M059J (cell line): Measurements from ENCODE around the gene CFB. TPM values are rescaled to one million over a fixed set of nuclear protein-coding genes. Genes with fewer than 3 reads are reported as not detected.

Experiments used
- DNase-seq: peaks from one replicate; pipeline ENCODE4 v3.0.0-alpha.2; 2012; ENCODE audit warnings: low read depth
- total RNA-seq: library from RNA; depleted of rRNA; stranded (reverse); fragments of >200 nt; shearing (Covaris generic); gene quantifications from 2 replicates; pipeline ENCODE4 v1.2.3, GENCODE V29; 2014

The CFB gene
- total RNA-seq, 1 experiment from 2014 or later, result 7.8 TPM

DNA sequence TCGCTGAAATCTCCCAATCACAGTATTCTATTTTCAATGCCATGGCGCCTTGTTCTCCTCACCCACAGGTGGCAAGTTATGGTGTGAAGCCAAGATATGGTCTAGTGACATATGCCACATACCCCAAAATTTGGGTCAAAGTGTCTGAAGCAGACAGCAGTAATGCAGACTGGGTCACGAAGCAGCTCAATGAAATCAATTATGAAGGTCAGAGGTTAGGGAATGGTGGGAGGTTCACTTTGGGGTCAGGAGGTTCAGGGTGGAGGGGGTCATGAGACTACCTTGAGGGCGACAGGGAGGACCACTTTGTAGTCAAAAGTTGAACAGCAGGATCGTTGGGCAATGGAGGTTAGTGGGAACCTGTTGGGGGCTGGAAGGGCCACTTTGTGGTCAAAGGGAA lies 2.4 kb downstream of the CFB start:
- DNase-seq, result no peak

DNA sequence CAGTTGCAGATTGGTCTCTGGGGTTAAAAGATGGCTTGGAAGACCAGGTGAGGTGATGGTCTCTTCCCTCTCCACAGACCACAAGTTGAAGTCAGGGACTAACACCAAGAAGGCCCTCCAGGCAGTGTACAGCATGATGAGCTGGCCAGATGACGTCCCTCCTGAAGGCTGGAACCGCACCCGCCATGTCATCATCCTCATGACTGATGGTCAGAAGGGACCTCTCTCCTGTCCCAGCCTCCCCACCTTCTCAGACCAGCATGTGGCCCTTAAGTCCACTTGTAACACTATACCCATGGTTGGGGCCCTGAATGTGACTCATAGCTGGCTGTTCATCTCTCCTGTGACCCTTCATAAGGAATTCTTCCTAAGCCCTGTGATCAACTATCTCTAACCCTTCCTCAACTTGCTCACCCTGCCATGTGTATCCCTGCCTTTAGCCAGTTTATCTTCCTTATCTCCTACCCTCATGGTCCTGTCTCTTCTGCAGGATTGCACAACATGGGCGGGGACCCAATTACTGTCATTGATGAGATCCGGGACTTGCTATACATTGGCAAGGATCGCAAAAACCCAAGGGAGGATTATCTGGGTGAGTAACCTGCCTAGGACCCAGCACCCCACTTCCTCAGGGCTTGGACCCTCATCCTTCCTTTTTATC lies 3.0 kb downstream of the CFB start:
- DNase-seq, result peak; percentile 90

DNA sequence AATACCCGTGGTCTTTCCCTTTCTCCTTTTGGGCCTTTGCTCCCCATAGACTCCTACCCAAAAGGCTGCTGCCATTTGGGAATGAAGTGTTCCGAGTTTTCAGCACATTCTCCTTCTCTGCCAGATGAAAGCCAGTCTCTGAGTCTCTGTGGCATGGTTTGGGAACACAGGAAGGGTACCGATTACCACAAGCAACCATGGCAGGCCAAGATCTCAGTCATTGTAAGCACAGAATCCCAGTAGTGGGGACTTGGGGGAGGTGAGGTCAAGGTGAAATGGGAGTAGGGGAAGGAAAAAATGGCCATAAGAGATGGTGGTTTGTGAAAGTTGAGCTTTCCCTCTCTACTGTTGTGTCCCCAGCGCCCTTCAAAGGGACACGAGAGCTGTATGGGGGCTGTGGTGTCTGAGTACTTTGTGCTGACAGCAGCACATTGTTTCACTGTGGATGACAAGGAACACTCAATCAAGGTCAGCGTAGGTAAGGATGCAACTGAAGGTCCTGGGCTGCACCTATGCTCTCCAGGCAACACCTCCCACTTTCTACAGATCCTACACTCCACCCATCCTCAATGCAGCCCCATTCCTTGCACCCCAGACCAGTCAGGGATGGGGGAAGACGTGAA lies 4.1 kb downstream of the CFB start:
- DNase-seq, result no peak

DNA sequence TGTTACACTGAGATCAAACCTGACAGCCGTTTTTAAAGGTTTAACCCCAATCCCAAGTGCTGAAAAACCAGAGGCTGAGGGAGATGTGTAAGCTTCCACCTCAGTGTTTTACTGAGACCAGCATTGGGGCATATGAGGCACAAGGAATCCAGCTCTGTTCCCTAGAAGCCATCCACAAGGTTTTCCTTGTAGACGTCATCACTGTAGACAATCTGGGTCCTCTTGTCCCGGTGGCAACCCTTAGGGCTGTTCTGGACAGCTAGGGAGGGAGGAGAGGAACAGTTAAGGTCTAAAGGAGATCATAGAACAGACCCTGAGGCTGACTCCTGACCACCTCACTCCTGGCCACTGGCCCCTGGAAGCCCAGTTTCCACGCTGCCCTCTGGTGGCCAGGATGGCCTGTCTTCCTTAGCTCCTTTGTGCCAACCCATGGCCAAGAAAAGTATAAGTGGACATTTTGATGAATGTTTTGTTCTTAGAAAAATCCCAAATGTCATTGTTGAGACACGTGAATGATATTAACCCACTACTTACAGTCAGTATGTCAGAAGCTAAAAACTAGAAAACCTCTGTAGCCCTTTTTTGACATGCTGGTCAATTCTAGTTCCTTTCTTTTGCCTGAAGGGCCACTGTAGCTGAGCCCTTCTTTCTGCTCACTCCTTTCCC lies 6.4 kb downstream of the CFB start:
- peak; percentile 74 for DNase-seq

DNA sequence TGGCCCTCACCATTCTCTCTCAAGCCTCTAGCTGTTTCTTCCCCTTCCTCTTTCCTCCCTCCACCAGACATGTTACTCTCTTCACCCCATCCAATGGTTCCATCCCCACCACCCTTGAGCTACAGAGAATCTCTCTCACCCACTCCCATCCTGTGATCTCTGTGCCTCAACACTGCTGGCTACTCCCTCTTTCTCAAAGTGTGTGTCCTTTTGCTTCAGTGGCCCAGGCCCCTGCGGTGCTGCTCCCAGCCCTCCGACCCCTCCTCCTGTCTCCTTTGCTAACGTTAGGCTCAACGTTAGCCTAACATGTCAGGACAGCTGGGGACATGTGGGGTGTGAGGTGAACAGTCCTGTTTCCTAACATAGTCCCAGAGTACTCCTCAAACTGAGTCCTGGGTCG lies 7.0 kb downstream of the CFB start:
- DNase-seq, result no peak

DNA sequence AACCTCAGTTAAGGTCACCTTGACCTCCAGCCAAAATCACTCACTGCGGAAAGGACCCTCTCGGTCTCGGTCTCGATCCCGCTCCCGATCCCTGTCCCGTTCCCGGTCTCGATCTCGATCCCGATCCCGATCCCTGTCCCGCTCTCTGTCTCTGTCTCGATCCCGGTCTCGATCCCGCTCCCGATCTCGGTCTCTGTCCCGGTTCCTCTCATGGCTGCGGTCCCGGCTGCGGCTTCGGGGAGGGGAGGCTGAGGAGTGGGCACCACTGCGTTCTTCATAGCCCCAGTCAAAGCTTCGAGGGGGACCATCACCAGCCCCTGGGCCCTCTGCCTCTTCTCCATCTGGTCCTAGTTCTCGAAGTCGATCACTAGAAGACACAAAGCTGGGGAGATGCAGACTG lies 8.6 kb downstream of the CFB start:
- DNase-seq, result no peak

DNA sequence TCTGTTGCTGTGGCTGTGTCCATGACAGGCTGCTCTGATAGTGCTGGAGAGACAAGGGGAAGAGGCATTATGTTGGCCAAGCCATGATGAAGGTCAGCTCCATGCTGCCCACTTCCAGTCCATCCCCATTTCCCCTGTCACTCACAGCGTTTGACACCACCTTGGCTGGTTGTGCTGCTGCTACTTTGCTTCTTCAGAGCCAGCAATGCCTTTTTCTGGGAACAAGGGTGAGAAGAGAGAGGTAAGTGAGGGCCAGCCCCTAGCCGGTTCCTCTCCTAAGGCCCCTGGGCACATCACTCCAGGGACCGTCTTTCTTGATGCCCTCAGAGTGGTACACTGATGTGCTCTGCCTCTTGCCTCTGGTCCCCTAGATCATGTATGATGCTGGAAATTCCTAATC lies 10.9 kb downstream of the CFB start:
- DNase-seq, result no peak

DNA sequence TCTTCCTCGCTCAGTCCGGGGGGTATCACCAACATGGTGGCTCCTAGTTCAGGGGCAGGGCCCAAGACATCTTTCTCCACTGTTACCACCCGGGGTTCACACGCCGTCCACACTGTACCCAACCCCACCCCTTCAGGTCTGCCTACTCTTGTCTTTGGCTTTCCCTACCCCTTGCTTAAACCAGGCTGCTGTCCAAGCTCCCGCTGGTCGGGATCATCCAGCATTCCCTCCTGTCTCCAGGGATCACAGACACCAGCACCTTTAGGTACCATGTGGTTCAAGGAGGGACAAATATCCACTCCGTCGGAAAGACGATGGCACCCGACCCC lies 12.5 kb downstream of the CFB start:
- DNase-seq, result no peak

DNA sequence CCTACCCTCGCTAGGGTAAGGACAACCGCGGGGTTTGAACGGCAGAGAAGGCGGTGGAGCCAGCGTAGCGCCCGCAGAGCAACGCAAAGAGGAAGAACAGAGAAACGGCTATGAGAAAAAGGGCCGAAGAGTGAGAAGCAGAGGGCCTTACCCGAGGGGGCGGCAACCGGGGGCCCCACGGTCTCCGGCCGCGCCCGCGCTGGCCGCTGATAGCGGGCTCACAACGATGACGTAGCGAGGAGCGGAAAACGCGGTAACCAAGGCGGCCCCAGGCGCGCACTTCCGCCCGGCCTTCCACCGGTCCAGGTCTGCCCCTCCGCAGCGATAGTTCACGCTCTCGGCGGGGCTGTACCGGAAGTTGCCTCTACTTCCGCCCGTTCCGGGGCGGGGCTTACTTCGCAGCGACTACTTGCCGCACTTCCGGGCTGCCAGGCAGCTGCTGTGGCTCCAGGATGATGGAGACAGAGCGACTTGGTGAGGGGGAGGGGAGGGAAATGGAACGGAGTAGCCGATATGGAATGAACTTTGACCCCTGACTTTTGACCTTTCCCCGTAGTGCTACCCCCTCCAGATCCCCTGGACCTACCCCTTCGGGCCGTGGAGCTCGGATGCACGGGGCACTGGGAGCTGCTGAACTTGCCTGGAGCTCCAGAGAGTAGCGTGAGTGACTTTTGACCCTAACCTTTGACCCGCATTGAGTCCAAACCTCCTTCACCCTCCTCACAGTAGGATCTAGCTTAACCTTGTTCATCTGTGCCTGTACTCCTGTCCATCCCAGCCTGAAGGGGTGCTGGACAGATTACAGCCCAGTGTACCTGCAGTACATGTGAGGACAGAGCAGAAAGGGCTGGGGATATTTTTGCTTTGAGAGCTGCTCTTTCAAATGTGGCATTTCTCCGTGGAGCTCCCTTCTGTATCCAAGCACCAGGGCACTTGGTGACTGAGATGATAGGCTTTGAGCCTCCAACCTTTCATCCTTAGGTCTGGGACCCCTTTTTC lies 13.1 kb downstream of the CFB start, which contains the start of the genes NELFE and SKIC2:
Gene NELFE (minus strand): TSS at position 231 of the 999 bp plus-strand sequence. CDS start 525 bp downstream, outside the sequence.
Gene SKIC2 (plus strand): TSS at position 435 of the 999 bp plus-strand sequence. CDS start 18 bp downstream, at position 453.
- DNase-seq, result peak; percentile 99

DNA sequence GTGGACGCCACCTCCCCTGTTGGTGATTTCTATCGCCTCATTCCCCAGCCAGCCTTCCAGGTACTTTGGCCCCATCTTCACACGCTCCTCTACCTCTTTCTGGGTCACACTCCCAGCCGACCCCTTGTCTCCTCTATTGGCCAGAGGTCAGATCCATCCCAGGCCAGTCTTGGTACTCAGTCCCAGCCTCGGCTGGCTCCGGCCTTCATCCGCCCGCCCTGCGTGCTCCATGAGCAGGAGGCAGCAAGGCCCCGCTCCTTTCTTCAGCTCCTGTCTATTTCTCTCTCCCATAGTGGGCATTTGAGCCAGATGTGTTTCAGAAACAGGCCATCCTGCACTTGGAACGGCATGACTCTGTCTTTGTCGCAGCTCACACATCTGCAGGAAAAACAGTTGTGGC lies 15.7 kb downstream of the CFB start:
- no peak for DNase-seq

DNA sequence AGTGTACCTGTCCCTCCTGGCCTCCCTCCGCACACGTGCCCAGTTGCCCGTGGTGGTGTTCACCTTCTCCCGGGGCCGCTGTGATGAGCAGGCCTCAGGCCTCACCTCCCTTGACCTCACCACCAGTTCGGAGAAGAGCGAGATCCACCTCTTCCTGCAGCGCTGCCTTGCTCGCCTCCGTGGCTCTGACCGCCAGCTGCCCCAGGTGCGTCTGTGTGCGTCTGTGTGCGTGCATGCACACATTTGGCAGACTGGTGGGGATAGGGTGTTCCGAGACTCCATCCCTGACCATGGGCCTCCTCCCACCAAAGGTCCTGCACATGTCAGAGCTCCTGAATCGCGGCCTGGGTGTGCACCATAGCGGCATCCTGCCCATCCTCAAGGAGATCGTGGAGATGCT lies 18.0 kb downstream of the CFB start:
- no peak for DNase-seq

DNA sequence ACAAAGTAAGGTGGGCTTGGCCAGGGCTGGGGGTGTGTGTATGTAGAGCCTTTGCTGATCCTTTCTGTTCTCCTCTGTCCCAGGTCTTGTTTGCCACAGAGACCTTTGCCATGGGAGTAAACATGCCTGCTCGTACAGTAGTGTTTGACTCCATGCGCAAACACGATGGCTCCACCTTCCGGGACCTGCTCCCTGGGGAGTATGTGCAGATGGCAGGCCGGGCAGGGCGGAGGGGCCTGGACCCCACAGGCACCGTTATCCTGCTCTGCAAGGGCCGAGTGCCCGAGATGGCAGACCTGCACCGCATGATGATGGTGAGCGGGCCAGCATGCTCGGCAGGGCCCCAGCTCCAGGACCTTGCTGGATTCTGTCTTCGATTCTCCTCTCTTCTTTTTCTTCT lies 19.8 kb downstream of the CFB start:
- no peak for DNase-seq

DNA sequence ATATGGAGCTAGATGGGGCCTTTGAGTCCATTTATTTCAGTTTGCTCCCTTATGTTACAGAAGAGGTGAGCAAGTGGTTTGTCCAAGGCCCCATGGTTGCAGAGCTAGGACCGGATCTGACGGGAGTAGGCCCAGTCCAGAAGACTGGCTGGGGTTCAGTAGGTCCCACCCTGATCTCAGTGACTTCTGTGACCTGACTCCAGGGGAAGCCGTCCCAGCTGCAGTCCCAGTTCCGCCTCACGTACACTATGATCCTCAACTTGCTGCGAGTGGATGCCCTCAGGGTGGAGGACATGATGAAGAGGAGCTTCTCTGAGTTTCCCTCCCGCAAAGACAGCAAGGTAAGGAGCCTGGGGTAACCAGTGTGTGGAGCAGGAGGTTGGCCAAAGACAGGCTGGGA lies 20.6 kb downstream of the CFB start:
- DNase-seq, result no peak

DNA sequence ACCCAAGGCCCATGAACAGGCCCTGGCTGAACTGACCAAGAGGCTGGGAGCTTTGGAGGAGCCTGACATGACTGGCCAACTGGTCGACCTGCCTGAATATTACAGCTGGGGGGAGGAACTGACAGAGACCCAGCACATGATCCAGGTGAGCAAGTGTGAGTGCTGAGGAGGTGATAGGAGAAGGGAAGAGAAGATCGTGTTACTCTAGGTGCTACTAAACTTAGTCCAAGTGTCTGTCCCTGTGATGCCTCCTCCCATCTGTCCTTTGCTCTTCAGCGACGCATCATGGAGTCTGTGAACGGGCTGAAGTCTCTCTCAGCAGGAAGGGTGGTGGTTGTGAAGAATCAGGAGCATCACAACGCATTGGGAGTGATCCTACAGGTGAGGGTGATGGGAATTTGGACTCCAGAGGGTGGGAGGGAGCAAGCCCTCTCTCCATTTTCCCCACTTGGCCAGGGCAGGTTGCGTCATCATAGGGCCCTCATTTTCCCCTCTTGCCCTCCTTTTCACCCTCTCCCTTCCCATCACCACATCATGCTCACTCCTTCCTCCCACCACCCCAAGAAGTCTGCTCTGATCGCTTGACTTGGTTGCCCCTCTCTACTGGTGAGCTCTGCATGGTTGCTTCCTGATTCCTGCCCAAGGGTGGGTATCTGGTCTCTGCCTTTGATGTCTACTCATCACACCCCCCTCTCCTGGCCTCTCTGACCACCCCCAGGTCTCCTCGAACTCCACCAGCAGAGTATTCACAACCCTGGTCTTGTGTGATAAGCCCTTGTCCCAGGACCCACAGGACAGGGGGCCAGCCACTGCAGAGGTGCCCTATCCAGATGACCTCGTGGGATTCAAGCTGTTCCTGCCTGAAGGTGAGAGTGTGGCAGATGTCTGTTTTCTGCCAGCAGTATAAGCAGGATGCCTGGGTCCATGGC lies 21.4 kb downstream of the CFB start:
- DNase-seq, result no peak

DNA sequence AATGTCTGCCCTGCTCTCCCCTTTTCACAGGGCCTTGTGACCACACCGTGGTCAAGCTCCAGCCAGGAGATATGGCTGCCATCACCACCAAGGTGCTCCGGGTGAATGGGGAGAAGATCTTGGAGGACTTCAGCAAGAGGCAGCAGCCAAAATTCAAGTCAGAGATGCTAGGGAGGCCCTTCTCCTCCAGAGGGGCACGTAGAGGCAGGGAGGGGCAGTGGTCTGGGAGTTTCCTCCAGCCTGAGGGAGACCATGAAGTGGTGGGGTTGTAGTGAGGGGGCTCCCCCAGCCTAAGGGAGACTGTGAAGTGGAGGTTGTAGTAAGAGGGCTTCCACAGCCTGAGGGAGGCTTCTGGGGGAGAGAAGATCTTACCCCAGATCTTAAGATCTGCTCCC lies 22.0 kb downstream of the CFB start:
- no peak for DNase-seq

DNA sequence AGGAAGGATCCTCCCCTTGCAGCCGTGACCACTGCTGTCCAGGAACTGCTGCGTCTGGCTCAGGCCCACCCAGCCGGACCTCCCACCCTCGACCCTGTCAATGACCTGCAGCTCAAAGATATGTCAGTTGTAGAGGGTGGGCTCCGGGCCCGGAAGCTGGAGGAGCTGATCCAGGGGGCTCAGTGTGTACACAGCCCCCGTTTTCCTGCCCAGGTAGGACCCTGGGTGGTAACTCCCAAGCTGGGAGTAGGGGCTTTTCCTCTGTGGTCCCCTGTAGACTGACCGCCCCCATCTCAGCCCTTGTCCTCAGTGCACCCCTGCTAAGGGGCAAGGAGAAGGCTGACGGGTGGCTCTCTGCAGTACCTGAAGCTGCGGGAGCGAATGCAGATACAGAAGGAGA lies 22.4 kb downstream of the CFB start:
- DNase-seq, result no peak

DNA sequence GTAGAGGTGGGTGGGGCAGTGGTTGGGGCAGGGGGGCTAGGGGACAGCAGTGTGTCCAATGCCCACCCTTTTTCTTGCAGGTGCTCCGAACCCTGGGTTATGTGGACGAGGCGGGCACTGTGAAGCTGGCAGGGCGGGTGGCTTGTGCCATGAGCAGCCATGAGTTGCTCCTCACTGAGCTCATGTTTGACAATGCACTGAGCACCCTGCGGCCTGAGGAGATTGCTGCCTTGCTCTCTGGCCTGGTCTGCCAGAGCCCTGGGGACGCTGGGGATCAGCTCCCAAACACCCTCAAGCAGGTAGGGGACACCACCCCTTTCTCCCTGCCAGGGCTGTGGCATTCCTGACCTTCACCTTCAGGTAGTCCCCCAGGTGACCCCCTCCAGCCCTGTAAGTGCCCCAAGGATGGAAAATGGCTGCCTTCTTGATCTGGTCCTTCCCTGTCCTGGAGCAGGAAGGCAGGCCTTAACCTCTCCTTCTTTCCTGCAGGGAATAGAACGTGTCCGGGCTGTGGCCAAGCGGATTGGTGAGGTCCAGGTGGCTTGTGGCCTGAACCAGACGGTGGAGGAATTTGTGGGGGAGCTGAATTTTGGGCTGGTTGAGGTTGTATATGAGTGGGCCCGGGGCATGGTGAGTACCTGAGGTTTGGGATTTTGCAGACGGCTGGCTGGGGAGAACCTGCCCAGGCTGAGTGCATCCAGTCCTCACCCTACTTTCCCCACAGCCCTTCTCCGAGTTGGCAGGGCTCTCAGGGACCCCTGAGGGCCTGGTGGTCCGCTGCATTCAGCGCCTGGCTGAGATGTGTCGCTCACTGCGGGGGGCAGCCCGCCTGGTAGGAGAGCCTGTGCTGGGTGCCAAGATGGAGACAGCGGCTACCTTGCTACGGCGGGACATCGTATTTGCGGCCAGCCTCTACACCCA lies 23.2 kb downstream of the CFB start:
- DNase-seq, result no peak

DNA sequence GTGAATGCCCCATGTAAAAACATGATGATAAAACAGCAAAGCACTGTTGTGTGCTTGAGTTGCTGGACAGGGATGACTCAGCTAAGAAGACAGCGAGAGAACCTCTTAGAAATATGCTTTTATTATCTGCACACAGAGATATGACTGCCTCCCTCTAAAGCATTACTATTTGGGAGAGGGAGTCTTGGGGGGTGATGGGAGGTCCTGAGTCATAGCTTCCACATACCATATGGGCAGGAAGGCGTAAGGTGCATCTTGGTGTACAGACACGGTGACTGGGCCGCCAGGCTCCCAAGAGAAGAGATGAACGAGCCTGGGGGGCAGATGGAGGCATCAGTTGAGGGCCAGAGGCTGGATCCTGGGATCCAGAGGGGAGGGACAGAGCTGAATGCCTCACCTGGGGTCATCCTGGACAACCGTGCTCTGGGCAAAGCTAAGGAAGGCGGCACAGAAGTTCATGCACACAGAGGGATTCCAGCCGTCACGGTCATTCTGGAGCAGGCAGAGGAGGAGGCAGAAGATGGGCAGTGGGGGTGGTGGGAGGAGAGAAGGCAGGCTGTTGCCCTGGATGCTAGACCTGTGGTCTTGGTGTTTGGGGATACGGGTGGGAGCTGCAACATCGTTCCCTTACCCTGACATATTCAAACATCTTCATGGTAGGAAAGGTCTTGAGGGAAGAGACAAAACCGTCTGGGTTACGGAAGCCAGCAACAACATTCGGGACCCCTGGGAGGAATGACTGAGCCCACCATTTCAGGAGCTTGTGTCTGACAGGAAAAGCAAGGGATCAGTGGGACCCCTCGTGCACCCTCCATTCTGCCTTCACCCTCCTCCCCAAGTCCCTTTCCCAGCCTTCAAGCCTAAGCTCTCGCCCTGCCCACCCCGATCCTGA lies 24.1 kb downstream of the CFB start:
- peak; percentile 58 for DNase-seq
